Fibroblast of lung (primary cell): Measurements from ENCODE around the gene SLC38A3.

Source experiments
- EZH2 ChIP-seq: IDR thresholded peaks from 2 replicates; pipeline ENCODE4 v1.5.1; 2012; ENCODE audit warnings: low read length, control low read depth, mild to moderate bottlenecking; ENCODE audit errors: missing control alignments
- TF ChIP-seq, protein P1 (sequence below), 2 donors: IDR thresholded peaks in 1 of 2; conservative IDR thresholded peaks in 1 of 2; 1 replicate in 1 of 2; 2 replicates in 1 of 2; pipeline ENCODE4 v1.5.1; 2011 to 2012; ENCODE audit warnings: low read length in 2 of 2, control low read depth in 1 of 2, inconsistent platforms in 1 of 2, low read depth in 1 of 2, mild to moderate bottlenecking in 1 of 2

DNA sequence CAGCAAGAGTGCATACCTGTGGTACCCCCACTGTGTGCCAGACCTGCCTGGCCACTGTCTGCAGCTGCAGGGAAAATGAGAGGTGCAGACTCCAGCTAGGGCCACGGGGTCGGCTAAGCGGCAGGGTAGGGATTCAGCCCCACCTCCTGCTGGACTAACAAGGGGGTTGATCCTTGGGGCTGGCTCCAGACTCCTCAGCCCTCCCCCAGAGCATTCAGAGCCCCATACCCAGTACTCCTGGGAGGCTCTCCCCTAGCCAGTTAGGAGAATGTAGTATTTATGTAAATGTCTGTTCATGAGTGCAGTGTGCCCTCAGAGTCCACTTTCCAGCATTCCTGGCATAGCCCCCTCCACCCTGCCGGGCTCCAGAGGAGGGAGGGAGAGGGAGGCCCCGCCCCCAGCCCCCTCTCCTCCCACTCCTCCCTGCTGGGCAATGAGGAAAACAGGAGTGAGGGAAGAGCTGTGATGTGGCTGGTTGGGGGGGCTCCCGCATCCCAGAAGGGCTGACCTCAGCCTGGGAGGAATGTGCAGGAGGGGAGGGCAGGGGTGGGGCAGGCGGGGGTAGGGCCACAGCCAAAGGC, 59.4 kb downstream of the SLC38A3 start:
- TF ChIP-seq, protein P1, sequence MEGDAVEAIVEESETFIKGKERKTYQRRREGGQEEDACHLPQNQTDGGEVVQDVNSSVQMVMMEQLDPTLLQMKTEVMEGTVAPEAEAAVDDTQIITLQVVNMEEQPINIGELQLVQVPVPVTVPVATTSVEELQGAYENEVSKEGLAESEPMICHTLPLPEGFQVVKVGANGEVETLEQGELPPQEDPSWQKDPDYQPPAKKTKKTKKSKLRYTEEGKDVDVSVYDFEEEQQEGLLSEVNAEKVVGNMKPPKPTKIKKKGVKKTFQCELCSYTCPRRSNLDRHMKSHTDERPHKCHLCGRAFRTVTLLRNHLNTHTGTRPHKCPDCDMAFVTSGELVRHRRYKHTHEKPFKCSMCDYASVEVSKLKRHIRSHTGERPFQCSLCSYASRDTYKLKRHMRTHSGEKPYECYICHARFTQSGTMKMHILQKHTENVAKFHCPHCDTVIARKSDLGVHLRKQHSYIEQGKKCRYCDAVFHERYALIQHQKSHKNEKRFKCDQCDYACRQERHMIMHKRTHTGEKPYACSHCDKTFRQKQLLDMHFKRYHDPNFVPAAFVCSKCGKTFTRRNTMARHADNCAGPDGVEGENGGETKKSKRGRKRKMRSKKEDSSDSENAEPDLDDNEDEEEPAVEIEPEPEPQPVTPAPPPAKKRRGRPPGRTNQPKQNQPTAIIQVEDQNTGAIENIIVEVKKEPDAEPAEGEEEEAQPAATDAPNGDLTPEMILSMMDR (conservative IDR thresholded peaks at IDR 0.05 in 1 of 2, IDR thresholded peaks at IDR 0.05 in 1 of 2; ENCODE audit: low read depth in 1 of 2, low read length in 2 of 2): no peak
- TF ChIP-seq EZH2: no peak
